GM12892 (cell line): ENCODE measurements around the gene DDHD1.

Experiments
- POLR2A ChIP-seq: IDR thresholded peaks from 2 replicates; pipeline ENCODE4 v1.6.1; 2011; ENCODE audit warnings: low read depth, low read length, control low read depth
- POLR2AphosphoS5 ChIP-seq: IDR thresholded peaks from 2 replicates; pipeline ENCODE4 v1.6.1; 2011; ENCODE audit warnings: low read depth, low read length, control low read depth
- TAF1 ChIP-seq: IDR thresholded peaks from 2 replicates; pipeline ENCODE4 v1.6.1; 2011; ENCODE audit warnings: low read depth, mild to moderate bottlenecking, control low read depth, low read length, borderline replicate concordance

GRCh38 chr14:53190938-53191337, 37.8 kb upstream of the DDHD1 start:
- no peak for TF ChIP-seq TAF1
- no peak for TF ChIP-seq POLR2A
- no peak for TF ChIP-seq POLR2AphosphoS5
